Heart right ventricle (tissue), 16 donors: ENCODE data around the gene GSS. TPM values are rescaled to one million over a fixed set of nuclear protein-coding genes. Genes with fewer than 3 reads are reported as not detected.

ENCODE experiments used
- ATAC-seq, 8 donors: fragments of 200-7000 bp; cut with Tn5 transposase; one replicate each; pipeline ENCODE4 v1.9.1; 2020; ENCODE audit warnings: mild to moderate bottlenecking in 8 of 8, moderate library complexity in 8 of 8, moderate number of reproducible peaks in 1 of 8
- DNase-seq, 2 donors: peaks; one replicate each; pipeline ENCODE4 v3.0.0-alpha.2; 2020
- H3K27ac ChIP-seq, 10 donors: fragments of 200-600 bp; sonication (generic) in 2 of 10; one replicate each; pipeline versions ENCODE4 v1.5.0 to v1.8.0; 2020 to 2022; ENCODE audit warnings: mild to moderate bottlenecking in 3 of 10
- H3K27me3 ChIP-seq, 7 donors: fragments of 200-600 bp; one replicate each; pipeline ENCODE4 v1.8.0; 2021 to 2022; ENCODE audit warnings: mild to moderate bottlenecking in 2 of 7
- H3K36me3 ChIP-seq, 9 donors: fragments of 200-600 bp; sonication (generic) in 1 of 9; one replicate each; pipeline versions ENCODE4 v1.5.0 to v1.8.0; 2020 to 2022; ENCODE audit warnings: mild to moderate bottlenecking in 2 of 9
- H3K4me1 ChIP-seq, 9 donors: fragments of 200-600 bp; sonication (generic) in 1 of 9; one replicate each; pipeline versions ENCODE4 v1.5.0 to v1.8.0; 2020 to 2022; ENCODE audit warnings: mild to moderate bottlenecking in 4 of 9
- H3K4me3 ChIP-seq, 10 donors: fragments of 200-600 bp; sonication (generic) in 2 of 10; one replicate each; pipeline versions ENCODE4 v1.5.0 to v1.8.0; 2020 to 2022; ENCODE audit warnings: mild to moderate bottlenecking in 7 of 10, moderate library complexity in 2 of 10
- H3K9me3 ChIP-seq, 11 donors: fragments of 200-600 bp in 10 of 11; sonication (generic) in 2 of 11; one replicate each; pipeline versions ENCODE4 v1.5.0 to v1.8.0; 2013 to 2022; ENCODE audit warnings: mild to moderate bottlenecking in 2 of 11, control low read depth in 1 of 11, moderate library complexity in 1 of 11
- CTCF ChIP-seq, 9 donors: fragments of 200-600 bp; sonication (generic) in 2 of 9; IDR thresholded peaks; one replicate each; pipeline versions ENCODE4 v1.5.0 to v1.8.0; 2021 to 2022; ENCODE audit warnings: antibody characterized with exemption in 9 of 9, mild to moderate bottlenecking in 5 of 9, moderate library complexity in 1 of 9
- WGBS, 2 donors: extraction: QIAGEN DNeasy Blood & Tissue Kit; methylation state at CpG; one replicate each; pipeline ENCODE4 v1.1.7; 2013; ENCODE audit warnings: inconsistent platforms in 1 of 2; 5-methylcytosine and 5-hydroxymethylcytosine counted together
- intact Hi-C, 10 donors: fragments of 100-400 bp; cut with DNase I; formaldehyde crosslinking; loops; one replicate each; pipeline versions ENCODE4 v1.11.1 to v1.14.2; 2022
- polyA plus RNA-seq, 2 donors: library from polyadenylated mRNA; stranded (reverse); fragments of 200-250 nt; gene quantifications; one replicate each; pipeline ENCODE4 v1.2.3, GENCODE V29; 2013
- total RNA-seq, 10 donors: library from RNA; stranded (reverse); fragmentation: NEBNext Ultra II Directional in 3 of 10; extraction: Animal tissue kit (Norgen Biotek cat#: 25700) in 3 of 10; gene quantifications; one replicate each; pipeline versions ENCODE4 v1.2.1 to v1.2.4, GENCODE V29; 2021 to 2023
- donor health status: Arrhythmogenic right ventricular cardiomyopathy.
- donor health status: ischemic (EF 13 %, LVEDD 7.1; RV severe dilation, severe dysfunction).
- donor health status: healthy with polysubstance abuse.
- donor health status: DM: no; HTN: yes; CAD: no.
- donor health status: DM: no; HTN: no; CAD: no.
- donor health status: ischemic (EF 25% LVEDD 6.9; RV normal size, moderate dysfunction).
- donor health status: ischemic (EF 25% LVEDD 5.7; RV mildly dilated, moderate dysfunction).
- donor health status: healthy.
- donor health status: DM: yes; HTN: yes; CAD: no.
- donor health status: Ischemic cardiomyopathy.
- donor health status: ischemic (EF 35%, LVEDD 5.7; RV mildly dilated, moderate dysfunction).
- donor health status: nonischemic (EF 11% LVEDD 7.7; RV severe dilation, severe dysfunction).
- donor health status: DM: yes; HTN: yes; CAD: no.
- donor health status: PGD.
- donor health status: ischemic (EF 29% LVEDD 5.4; RV normal size, mild dysfunction).
- donor health status: nonischemic (EF 23%, LVEDD 6.1; RV moderate dilation, normal function).

GSS gene
- total and polyA plus RNA-seq, 12 donors, result 20.0 to 60.4 (median 25.9) TPM

- H3K27me3 ChIP-seq, result no peaks in the 10 kb centered on the region
- peaks cover 14 to 100% (median 84%) of the 10 kb centered on the region in 9 donors for H3K36me3 ChIP-seq
- 75 to 80% methylated on average over 25 of the region's 25 CpGs for WGBS, 2 donors
- H3K9me3 ChIP-seq, result no peaks in the 10 kb centered on the region
- no peak for TF ChIP-seq CTCF (IDR thresholded peaks at IDR 0.05)
- H3K27ac ChIP-seq, result peak overlapping the region in 7 of 10 donors; percentile 9 to 40 (median 26)
- no peak overlapping the region for H3K4me3 ChIP-seq
- intact Hi-C loops, result no loop called here
- DNase-seq (no peak), ATAC-seq (peak; percentile 1 to 10 (median 3))
- H3K4me1 ChIP-seq, result peaks cover 0 to 13% (median 0%) of the 10 kb centered on the region in 9 donors
Measured at GRCh38 chr20:35003211-35004031, 47.8 kb upstream of the GSS start.

- Histone ChIP-seq H3K36me3 (peaks cover 14 to 100% (median 84%) of the 10 kb centered on the region in 9 donors), H3K27me3 (no peaks in the 10 kb centered on the region), H3K4me3 (no peak overlapping the region), H3K9me3 (no peaks in the 10 kb centered on the region), H3K4me1 (peaks cover 0 to 13% (median 0%) of the 10 kb centered on the region in 9 donors), H3K27ac (peak overlapping the region in 7 of 10 donors; percentile 9 to 40 (median 26))
- intact Hi-C loops, result no loop called here
- DNase-seq (no peak), ATAC-seq (peak; percentile 2 to 20 (median 6))
- WGBS, 2 donors, result 56 to 69% methylated on average over 10 of the region's 10 CpGs
- no peak for TF ChIP-seq CTCF (IDR thresholded peaks at IDR 0.05)
Measured at GRCh38 chr20:35002426-35003210, 47.0 kb upstream of the GSS start.

GRCh38 chr20:35001596-35002362, 46.2 kb upstream of the GSS start:
- peaks cover 14 to 100% (median 86%) of the 10 kb centered on the region in 9 donors for H3K36me3 ChIP-seq
- H3K27ac ChIP-seq, result peak overlapping the region in 1 of 10 donors; percentile 7
- no peaks in the 10 kb centered on the region for H3K9me3 ChIP-seq
- DNase-seq, result no peak
- peak in 5 of 9 donors; percentile 6 to 22 (median 17) for TF ChIP-seq CTCF (IDR thresholded peaks at IDR 0.05)
- H3K27me3 ChIP-seq, result no peaks in the 10 kb centered on the region
- peaks cover 0 to 16% (median 0%) of the 10 kb centered on the region in 9 donors for H3K4me1 ChIP-seq
- intact Hi-C loops, result no loop called here
- 67 to 77% methylated on average over 15 of the region's 15 CpGs for WGBS, 2 donors
- ATAC-seq, result no peak
- no peak overlapping the region for H3K4me3 ChIP-seq
